DMS79 (cell line): ENCODE data around the gene PI4KB.
A peak's percentile ranks its signal among the peaks of the same experiment; 100 is the strongest.

Experiments used
- DNase-seq: peaks from one replicate; lab custom pipeline; 2025; lab: John Stamatoyannopoulos, UW

Gene PI4KB

DNA sequence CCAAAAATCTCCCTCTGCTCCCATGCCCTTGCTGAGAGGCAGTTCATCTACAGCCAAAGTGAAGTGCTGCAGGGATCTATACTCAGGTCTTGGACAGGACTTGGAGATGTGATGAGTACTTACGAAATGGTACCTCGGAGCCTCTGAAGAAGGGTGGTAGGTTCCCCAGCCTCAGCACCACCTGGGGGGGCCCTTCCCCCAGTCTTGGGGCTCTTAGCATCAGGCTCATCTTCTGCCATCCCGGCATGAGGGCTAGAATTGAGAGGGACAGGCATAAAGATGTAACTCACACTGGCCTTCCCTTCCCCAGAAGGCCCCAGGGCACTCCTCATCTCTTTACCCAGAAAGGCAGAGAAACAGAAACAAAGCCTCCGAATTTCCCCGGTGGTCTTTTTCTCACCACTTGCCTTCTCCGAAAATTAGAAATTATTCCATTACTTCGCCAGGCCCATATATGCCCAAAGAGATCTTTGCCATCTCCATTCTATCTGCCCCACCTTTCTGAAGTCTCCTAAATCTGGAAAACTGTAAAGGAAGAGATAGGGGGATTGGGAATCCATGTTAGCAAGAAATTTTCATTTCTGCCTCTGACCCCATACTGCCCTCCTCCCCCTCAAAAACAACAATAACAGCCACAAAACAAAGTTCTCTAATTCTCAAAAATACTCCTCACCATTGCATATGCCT, 19.0 kb upstream of the PI4KB start:
- no peak for DNase-seq

DNA sequence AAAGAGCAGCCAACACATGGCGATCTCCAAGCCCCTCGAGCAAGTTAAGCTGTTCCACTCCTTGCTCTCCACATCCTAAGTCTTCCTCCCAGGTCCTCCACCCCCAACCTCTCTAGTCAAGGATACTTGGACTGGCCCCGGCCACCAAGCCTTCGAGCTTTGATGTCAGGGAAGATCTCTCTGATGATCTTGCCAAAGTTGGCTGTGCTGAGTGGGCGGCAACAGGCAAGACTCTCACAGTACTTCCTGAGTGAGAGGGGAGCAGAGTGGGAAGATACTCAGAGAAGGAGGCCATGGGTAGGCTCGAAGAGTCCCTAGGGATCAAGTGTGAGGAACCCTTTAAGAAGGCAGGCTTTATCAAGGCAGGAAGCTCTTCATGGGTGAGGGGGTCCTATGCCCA, 17.1 kb upstream of the PI4KB start:
- DNase-seq: no peak

DNA sequence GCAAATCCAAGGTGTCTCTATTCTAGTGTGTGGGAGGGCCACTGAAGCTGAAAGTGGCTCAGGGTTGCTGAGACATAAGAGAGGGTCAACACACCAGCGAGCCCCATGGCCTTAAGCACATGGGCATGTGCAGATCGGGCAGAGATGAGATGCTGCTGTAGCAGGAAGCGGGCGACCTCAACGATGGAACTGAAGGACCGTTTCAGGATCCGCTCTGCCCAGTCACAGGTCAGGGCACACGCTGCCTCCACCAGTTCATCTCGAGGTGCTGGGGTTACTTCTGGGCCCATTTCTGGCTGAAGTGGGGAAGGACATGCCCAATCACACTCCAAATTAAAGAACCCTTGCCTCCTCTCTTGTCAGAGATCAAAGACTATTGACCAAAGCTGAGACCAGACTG, 16.4 kb upstream of the PI4KB start:
- DNase-seq: no peak

DNA sequence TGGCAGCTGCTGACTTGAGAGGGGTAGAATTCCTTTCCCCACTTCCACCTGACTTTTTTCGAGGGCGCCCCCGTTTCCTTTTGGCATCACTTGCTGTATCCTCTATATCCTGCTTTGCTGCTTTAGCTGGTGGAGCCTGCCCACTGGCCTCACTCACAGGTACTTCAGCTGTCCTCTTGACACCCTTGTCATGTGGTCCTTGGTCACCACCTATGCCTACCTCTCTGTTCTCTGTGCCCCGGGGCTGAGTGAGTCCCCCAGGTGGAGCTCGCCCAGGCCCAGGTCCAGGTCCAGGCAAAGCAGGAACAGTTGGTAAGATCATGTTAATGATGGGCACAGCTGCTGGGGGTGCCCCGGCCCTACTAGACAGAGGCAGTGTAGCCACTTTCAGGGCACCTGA, 15.4 kb upstream of the PI4KB start:
- DNase-seq: no peak

DNA sequence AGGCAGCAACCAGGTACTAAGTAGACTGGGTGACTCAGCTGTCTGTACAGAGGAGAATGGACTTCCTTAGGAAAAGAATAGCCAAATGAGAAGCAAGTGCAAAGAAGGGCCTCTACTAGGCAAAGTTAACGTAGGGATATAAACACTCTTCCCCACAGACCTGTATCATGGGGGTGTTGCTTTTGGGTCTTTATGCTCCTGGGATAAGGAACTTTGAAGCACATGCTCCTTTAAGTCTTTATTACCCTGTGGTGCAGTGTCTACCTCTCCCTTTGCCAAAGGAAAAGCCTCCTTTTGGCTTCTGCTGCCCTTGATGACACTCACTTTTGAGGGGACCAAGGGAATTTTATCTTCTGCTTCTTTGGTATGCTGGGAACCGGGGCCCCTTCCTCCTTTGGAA, 14.8 kb upstream of the PI4KB start:
- DNase-seq: no peak

DNA sequence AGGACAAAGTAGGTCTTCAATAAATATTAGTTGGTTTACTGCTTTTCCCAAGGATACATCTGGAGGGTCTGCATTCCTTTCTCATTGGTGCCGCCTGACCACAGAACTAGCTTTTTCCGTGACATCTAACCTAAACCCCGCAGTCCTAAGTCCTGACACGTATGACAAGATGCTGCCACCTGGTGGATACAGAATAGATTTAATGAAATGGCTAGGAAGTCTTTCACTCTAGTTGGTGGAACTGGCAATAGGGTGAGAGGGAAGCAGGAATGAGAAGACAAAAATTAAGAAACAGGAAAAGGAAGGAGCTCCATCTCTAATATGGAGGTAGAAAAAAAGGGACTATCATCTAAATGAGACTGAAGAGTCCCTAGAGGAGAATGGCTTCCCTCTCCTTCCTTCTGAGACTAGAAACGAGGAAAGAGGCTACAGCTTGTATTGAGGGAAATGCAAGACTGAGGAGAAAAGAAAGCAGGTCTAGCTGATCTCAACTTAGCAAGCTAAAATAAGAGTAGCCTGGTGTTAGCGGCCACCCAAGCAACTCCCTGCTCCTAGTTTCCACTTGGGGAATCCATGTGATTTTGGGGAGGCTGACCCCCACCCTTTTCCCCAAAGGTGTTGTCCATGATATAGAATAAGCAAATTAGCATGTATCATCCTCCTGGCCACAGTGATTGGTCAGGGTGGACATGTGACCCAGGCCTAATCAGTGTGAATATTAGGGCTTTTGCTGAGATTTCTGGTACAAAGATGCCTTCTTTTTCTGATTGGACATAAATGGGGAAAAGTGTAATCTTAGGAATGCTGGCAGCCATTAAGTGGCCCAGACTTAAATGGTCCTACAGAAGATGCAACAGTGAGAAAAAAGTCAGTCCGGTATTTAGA, 13.9 kb upstream of the PI4KB start:
- DNase-seq: peak; percentile 37

DNA sequence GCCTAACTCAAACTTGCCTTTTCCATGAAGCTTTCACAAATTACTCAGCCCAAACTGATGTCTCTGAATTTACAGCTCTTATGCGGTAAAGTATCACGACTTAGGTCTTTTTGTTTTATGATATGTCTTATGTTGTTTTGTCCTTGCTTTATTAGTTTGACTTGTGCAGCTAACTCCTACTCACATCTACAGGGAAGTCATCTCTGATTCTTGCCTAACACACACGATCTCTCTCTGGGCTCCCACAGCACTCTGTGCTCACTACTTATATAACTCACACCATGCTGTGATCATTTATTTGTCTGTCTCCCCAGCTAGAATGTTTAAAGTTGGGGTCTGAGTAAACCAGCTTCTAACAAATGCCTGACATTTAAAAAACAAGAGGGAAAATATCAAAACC, 9.3 kb upstream of the PI4KB start:
- DNase-seq: no peak

DNA sequence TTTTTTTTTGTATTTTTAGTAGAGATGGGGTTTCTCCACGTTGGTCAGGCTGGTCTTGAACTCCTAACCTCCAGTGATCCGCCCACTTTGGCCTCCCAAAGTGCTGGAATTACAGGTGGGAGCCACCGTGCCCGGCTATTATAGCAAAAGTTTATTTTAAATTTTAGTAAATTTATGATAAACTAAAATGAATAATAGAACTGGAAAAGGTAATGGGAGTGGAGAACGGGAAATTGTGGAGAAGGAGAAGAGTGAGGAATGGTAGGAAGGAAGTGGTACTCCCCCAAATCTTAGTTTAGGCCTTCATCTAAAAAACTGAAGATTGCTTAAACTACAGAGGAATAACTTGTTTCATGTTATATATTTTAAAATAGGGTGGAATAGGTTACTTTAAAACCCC, 7.6 kb upstream of the PI4KB start:
- no peak for DNase-seq

DNA sequence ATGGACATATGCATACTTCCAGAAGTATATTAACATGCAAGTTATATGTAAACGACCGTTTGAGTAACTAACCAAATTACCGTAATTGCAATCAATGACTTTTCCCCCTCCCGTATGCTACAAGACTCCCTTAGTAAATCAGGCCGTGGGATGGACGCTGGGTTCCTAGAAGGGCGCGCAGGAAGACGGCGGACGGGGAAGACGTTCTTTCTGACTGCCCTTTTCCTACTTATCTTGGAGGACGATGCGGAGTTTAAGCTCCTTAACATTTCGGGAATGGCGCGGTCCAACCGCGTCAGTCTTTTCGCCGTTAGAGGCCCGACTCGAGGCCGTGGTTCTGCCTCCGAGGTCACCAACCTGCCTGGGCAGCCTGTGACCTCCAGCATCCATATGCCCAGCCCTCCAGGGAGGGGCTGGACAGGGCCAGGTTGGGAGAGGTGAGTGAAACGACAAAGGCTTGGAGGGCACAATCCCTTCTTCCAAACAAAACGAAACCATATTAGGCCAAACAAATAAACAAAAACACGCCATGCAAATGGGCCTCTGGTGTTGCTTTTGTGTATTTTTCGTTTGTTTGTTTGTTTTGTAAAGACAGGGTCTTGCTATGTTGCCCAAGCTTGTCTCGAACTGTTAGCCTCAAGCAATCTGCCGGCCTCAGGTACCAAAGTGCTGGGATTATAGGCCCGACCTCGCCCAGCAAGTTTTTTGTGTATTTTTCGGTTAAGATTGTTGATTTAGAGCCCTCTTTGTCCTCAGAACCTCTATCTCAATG, 873 bp upstream of the PI4KB start:
- DNase-seq: no peak

DNA sequence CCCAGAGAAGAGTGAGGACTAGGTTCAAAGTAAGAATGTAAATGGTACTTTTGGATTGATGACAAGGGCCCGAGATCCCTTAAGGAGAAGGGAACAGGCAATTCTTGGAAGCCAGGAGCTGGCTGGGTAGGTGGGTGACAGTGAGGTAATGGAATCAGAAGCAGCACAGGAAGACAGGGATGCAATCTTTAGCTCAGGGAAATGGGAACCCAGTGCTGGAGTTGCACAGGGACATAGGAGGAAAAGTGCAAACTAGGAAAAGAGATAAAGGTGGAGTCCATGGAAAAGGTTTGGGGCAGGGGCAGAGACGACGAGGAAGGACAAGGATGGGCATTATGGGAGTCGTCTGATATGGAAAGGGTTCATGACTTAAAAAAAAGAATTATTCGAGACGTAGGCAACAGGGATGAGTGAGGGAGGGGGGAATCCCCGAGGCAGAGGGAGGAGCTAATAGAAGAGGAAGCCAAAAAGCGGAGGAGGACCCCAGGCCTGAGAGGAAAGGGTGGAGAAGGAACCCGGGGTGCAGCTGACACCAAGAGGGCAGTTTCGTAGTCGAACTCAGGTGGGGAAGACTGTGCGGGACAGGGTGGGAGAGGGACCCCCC, 495 bp downstream of the PI4KB start:
- DNase-seq: no peak

DNA sequence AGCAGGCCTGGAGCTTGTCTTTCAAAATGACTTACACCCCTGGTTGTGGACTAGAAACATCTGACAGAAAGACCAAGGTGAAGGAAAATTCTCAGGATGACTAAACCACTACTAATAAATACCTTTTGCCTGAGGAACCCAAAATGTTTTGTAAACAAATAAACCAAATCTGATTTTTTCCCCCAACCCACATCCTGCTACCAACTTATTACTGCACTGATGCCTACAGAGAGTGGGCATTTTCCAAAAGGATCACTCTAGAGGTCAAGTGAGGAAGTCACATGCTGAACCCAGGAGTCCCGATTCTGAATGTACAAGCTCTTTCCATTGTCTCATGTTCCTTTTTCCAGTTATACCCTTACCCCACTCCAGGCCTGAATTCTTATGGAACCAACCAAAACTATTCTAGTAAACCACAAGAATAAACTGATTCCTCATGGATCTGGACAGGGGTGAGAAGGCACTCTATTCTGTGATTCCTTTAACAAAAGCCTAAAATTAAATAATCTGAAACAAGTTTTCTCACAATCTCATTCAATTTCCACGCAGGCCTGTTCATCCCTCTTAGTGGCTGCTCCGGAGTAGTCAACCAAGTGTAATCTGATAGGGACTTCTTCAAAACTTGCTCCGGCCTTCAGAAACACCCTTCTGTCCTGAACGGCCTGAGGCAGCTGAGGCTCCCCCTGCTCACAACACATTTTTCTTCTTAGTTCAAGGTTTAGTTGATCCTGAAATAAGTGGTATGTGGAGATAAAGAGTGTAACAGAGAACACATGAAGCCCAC, 1.4 kb downstream of the PI4KB start:
- no peak for DNase-seq

DNA sequence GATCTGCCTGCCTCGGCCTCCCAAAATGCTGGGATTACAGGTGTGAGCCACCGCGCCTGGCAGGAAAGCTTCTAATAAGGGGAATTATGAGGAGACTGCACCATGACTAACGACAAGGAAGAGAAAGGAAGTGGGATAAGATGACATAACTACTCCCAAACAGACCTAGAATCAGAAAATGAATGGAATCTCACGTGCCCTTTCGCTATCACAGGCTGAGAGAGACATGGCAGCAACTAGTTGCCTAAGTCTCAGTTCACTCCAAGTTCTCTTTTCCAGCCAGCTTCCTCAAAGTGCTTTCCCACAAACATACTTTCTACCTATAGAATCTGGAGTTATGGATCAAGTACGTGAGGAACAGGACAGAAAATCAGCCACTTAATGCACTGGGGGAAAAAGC, 2.0 kb downstream of the PI4KB start:
- no peak for DNase-seq

DNA sequence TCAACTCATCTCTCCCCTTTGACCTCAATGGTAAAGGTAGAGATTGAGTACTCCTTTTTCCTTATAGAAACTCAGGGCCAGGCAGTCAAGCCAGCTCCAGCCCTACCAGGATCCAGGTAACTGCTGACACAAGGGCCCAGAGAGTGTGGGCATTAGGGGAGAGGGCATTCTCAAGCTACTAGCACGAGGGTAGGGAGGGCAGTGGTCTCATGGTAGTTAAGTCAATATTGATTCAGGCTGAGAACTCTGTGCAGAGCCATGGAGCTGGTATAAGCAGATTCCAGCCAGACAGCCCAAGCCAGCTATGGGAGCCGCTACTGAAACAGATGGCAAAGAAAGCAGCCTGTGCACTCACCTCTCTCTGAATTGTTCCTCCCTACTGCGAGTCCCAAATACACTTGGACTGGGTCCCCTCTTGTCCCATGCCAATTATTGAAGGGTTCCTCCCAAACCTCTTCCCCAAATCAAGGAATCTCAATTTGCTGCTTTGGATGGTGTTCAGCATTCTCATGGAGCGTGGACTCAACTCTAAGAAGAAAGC, 2.8 kb downstream of the PI4KB start:
- no peak for DNase-seq

DNA sequence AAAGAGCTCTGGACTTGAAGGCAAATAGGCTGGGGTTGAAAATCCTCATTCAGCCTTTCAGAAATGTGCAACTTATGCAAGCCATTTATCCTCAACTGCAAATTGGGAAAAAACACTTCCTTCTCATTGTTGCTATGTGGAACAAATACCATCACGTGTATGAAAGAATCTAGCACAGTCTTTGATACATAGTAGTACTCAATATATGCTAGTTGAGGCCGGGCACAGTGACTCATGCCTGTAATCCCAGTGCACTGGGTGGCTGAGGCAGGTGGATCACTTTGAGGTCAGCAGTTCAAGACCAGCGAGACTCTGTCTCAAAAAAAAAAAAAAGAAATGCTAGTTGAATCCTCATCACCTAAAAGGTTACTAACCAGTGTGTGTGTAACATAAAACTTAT, 8.2 kb downstream of the PI4KB start:
- DNase-seq: no peak

DNA sequence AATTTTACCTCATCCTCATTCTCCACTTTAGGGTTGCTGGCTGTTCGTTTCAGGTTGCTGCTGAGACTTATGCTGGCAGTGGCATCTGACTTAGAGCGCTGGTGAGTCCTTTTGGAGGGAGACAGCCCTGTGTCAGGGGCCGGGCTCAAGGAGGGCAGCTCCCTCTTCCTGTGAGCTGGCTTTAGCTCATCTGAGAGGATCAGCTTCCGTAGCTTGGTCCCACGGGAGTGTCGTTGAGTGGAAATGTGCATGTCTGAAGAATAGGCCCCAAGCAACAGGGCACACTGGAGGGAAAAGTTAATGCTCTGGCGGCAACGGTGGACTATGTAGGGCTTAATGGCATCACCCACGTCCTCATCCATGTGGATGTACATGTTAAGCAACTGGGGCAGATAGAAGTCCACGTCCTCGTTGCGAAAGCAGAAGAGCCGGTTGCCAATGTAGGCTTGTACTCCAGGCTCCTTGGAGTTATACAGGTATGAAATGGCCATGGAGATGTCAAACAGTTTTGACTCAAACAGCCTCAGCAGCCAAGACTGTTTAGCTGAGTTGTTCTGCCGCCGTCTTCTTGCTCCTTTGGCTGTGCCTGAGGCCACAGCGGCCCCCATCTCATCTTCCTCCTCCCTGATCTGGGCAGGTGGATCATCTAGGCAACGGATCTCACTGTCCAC, 11.5 kb downstream of the PI4KB start:
- no peak for DNase-seq

DNA sequence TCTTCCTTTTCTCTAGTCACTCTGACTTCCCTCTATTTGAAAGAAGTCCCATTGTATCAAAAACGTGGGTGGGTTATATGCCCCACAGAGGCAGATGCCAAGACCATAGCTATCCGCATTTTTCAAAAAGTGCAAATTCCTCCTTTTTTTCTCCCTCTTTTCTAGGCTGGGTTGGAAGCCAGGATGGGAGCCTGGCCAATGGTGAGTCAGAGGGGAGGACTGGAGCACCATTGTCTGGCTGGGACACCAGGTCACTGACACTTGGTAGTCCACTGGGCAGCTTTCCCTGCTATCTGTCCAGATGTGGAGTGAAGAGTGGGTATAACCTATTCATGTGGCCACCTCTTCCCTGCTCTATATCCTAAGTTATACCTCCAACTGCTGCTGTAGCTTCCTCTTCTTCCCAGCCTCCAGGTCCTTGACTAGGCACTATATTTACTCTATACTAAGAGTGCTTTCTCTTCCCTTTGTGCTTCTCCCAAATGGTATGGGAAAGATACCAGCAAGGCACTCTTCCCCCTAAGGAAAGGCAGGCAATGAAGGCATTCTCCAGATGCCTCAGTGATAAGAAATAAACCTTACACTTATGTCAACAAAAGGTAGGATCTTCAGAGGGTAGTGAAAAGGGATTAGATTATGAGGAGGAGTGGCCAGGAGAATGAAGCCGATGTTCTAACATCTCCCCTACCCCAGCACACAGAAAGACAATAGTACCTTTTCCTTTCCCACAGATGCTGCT, 12.9 kb downstream of the PI4KB start:
- DNase-seq: no peak

DNA sequence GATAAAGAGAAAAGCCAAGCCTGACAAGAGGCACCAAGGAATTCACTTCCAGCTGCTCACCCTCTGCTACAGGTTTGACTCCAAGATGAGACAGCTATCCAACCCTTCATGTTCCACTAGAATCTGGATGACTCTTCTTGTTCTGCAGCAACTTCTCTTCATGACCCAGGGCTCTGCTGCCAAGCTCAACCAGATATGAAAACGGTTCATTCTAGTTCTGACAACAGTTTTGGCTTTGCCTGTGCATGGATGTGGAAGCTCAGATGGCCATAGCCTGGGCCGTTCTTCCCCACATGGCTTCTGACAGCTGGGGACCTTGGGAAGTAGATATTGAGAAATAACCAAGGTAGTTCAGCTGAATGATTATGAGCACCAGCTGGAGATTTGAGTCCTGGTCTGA, 13.7 kb downstream of the PI4KB start:
- DNase-seq: no peak

DNA sequence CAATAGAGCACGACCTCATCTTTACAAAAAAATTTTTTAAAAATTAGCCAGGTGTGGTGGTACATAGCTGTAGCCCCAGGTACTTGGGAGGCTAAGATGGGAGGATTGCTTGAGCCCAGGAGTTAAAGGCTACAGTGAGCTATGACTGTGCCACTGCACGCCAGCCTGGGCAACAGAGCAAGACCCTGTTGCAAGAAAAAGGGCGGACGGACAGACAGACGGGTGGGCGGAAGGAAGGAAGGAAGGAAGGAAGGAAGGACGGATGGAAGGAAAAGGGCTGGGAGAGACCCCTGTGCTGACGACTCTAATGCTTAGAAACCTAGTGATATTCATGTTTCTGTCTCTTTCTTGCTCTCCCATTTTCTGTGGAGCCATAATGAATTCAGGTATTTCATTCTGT, 14.4 kb downstream of the PI4KB start:
- DNase-seq: no peak

DNA sequence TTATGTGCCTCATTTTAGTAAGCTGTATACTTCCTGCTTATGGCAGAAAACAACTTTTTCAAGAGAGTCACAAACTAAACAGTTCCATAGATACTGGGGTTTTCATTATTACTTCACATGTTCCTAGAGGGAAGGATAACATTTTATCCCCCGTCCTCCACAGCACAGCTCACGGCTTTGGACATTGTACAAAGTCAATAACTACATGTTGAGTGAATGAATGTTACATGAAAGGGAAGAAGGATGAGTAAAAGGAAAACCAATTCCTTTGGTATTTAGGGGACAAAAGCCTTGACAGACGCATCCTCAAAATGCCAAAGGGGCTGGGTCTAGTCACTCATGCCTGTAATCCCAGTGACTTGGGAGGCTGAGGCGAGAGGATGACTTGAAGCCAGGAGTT, 14.8 kb downstream of the PI4KB start:
- DNase-seq: no peak
